Small intestine (tissue), 7 donors: ENCODE results near the gene C19orf12. TPM values are rescaled to one million over a fixed set of nuclear protein-coding genes. Genes with fewer than 3 reads are reported as not detected.
A peak's percentile ranks its signal among the peaks of the same experiment; 100 is the strongest.

Experiments used
- DNase-seq, 2 donors: peaks; one replicate each; pipeline versions ENCODE4 v3.0.0 to v3.0.0-alpha.2; 2013
- FAIRE-seq: peaks from 2 replicates; lab custom pipeline; 2012; peaks lifted over from hg19 to GRCh38; lab: Jason Lieb, UNC
- H3K27ac ChIP-seq, 3 donors: one replicate each; pipeline ENCODE4 v1.5.1; 2013; ENCODE audit warnings: low read length in 2 of 3, mild to moderate bottlenecking in 2 of 3, control low read depth in 1 of 3, inconsistent platforms in 1 of 3, low read depth in 1 of 3, moderate library complexity in 1 of 3
- H3K27me3 ChIP-seq, 3 donors: one replicate each; pipeline ENCODE4 v1.6.1; 2013; ENCODE audit warnings: low read length in 3 of 3, inconsistent platforms in 1 of 3; ENCODE audit not compliant: control insufficient read depth in 3 of 3, insufficient read depth in 3 of 3
- H3K36me3 ChIP-seq, 3 donors: one replicate each; pipeline ENCODE4 v1.6.1; 2013; ENCODE audit warnings: low read length in 3 of 3, inconsistent platforms in 1 of 3, low read depth in 1 of 3, mild to moderate bottlenecking in 1 of 3, moderate library complexity in 1 of 3; ENCODE audit not compliant: control insufficient read depth in 3 of 3, insufficient read depth in 2 of 3
- H3K4me1 ChIP-seq, 3 donors: one replicate each; pipeline ENCODE4 v1.6.1; 2013; ENCODE audit warnings: low read length in 2 of 3, inconsistent platforms in 1 of 3, low read depth in 1 of 3, mild to moderate bottlenecking in 1 of 3, moderate library complexity in 1 of 3; ENCODE audit not compliant: control insufficient read depth in 3 of 3, insufficient read depth in 2 of 3
- H3K4me3 ChIP-seq, 3 donors: one replicate each; pipeline ENCODE4 v1.5.1; 2013; ENCODE audit warnings: low read length in 3 of 3, control low read depth in 1 of 3, inconsistent platforms in 1 of 3, low read depth in 1 of 3, mild to moderate bottlenecking in 1 of 3, moderate library complexity in 1 of 3
- H3K9me3 ChIP-seq, 2 donors: one replicate each; pipeline ENCODE4 v1.6.1; 2013; ENCODE audit warnings: low read depth in 1 of 2, low read length in 1 of 2; ENCODE audit not compliant: control insufficient read depth in 2 of 2, insufficient read depth in 1 of 2
- WGBS, 3 donors: extraction: QIAGEN DNeasy Blood & Tissue Kit; methylation state at CpG; one replicate each; pipeline ENCODE4 v1.1.7; 2013; 5-methylcytosine and 5-hydroxymethylcytosine counted together
- polyA plus RNA-seq, 4 donors: library from polyadenylated mRNA; stranded (reverse) in 3 of 4; unstranded in 1 of 4; fragments of 200-250 nt in 3 of 4; fragments of 120-200 nt in 1 of 4; gene quantifications; one replicate each; pipeline versions ENCODE4 v1.2.1 to v1.2.3, GENCODE V29; 2013
- donor health status: healthy with polysubstance abuse.
- donor health status: control.
- donor health status: control.
- donor health status: Bipolar disorder and iron deficiency.
- donor health status: healthy.

The C19orf12 gene
- polyA plus RNA-seq, 4 donors, result 19.0 to 26.2 (median 21.3) TPM

GRCh38 chr19:29663861-29664752 is 51.0 kb downstream of the C19orf12 start:
- no peaks in the 10 kb centered on the region for H3K36me3 ChIP-seq
- H3K27me3 ChIP-seq, result peaks cover 0 to 5% (median 0%) of the 10 kb centered on the region in 3 donors
- FAIRE-seq (no peak), DNase-seq (no peak)
- peaks cover 0 to 13% (median 0%) of the 10 kb centered on the region in 3 donors for H3K4me1 ChIP-seq
- no peaks in the 10 kb centered on the region for H3K9me3 ChIP-seq
- H3K4me3 ChIP-seq, result no peak overlapping the region
- WGBS, 3 donors, result 86 to 93% (median 91%) methylated on average over 19 of the region's 19 CpGs
- H3K27ac ChIP-seq, result no peak overlapping the region

GRCh38 chr19:29662604-29663404 is 52.3 kb downstream of the C19orf12 start:
- FAIRE-seq, result no peak
- peaks cover 0 to 13% (median 0%) of the 10 kb centered on the region in 3 donors for H3K4me1 ChIP-seq
- peak; percentile 12 to 34 for DNase-seq
- H3K9me3 ChIP-seq, result no peaks in the 10 kb centered on the region
- no peak overlapping the region for H3K4me3 ChIP-seq
- no peaks in the 10 kb centered on the region for H3K36me3 ChIP-seq
- H3K27ac ChIP-seq, result peak overlapping the region in 1 of 3 donors; percentile 84
- WGBS, 3 donors, result 12 to 39% (median 22%) methylated on average over 17 of the region's 17 CpGs
- peaks cover 0 to 5% (median 0%) of the 10 kb centered on the region in 3 donors for H3K27me3 ChIP-seq

GRCh38 chr19:29662278-29662603 is 52.8 kb downstream of the C19orf12 start:
- Histone ChIP-seq H3K27ac (peak overlapping the region in 1 of 3 donors; percentile 84), H3K4me3 (no peak overlapping the region), H3K36me3 (no peaks in the 10 kb centered on the region), H3K4me1 (peaks cover 0 to 13% (median 0%) of the 10 kb centered on the region in 3 donors), H3K27me3 (peaks cover 0 to 5% (median 0%) of the 10 kb centered on the region in 3 donors), H3K9me3 (no peaks in the 10 kb centered on the region)
- FAIRE-seq (no peak), DNase-seq (no peak)
- WGBS, 3 donors, result 4 to 25% (median 16%) methylated on average over 1 of the region's 1 CpG

- H3K4me1 ChIP-seq, result peaks cover 0 to 1% (median 0%) of the 10 kb centered on the region in 3 donors
- no peak overlapping the region for H3K4me3 ChIP-seq
- FAIRE-seq, result no peak
- no peaks in the 10 kb centered on the region for H3K9me3 ChIP-seq
- DNase-seq, result no peak
- 46 to 57% (median 48%) methylated on average over 10 of the region's 10 CpGs for WGBS, 3 donors
- no peaks in the 10 kb centered on the region for H3K36me3 ChIP-seq
- H3K27me3 ChIP-seq, result peaks cover 0 to 5% (median 0%) of the 10 kb centered on the region in 3 donors
- no peak overlapping the region for H3K27ac ChIP-seq
These were observed 54.2 kb downstream of the C19orf12 start for GRCh38 chr19:29660835-29661234.

- no peak for FAIRE-seq
- H3K27me3 ChIP-seq, result peaks cover 0 to 8% (median under 1%) of the 10 kb centered on the region in 3 donors
- WGBS, 3 donors, result 77 to 81% (median 78%) methylated on average over 5 of the region's 5 CpGs
These were observed 56.7 kb downstream of the C19orf12 start for GRCh38 chr19:29658221-29658991.

GRCh38 chr19:29655648-29656335 is 59.3 kb downstream of the C19orf12 start:
- DNase-seq, result no peak
- Histone ChIP-seq H3K36me3 (no peaks in the 10 kb centered on the region), H3K27ac (no peak overlapping the region), H3K27me3 (peaks cover 0 to 3% (median 2%) of the 10 kb centered on the region in 3 donors), H3K4me3 (no peak overlapping the region), H3K4me1 (no peaks in the 10 kb centered on the region), H3K9me3 (no peaks in the 10 kb centered on the region)
- FAIRE-seq, result no peak
- WGBS, 3 donors, result 50 to 66% (median 62%) methylated on average over 4 of the region's 4 CpGs

More at GRCh38 chr19:29658221-29658991, 56.7 kb downstream of the C19orf12 start:
- no peak for DNase-seq
- H3K4me3 ChIP-seq, result no peak overlapping the region
- no peaks in the 10 kb centered on the region for H3K9me3 ChIP-seq
- no peaks in the 10 kb centered on the region for H3K4me1 ChIP-seq
- H3K36me3 ChIP-seq, result no peaks in the 10 kb centered on the region
- H3K27ac ChIP-seq, result no peak overlapping the region

GRCh38 chr19:29653398-29653797 is 61.7 kb downstream of the C19orf12 start:
- WGBS, 3 donors, result 89 to 93% (median 90%) methylated on average over 5 of the region's 5 CpGs
- DNase-seq (no peak), FAIRE-seq (no peak)
- no peak overlapping the region for H3K27ac ChIP-seq
- H3K27me3 ChIP-seq, result peaks cover 0 to 3% (median 2%) of the 10 kb centered on the region in 3 donors
- no peaks in the 10 kb centered on the region for H3K9me3 ChIP-seq
- H3K4me1 ChIP-seq, result no peaks in the 10 kb centered on the region
- H3K36me3 ChIP-seq, result no peaks in the 10 kb centered on the region
- no peak overlapping the region for H3K4me3 ChIP-seq
